Spinal cord (tissue), 10 donors: ENCODE results near the gene BHLHE23. TPM values are rescaled to one million over a fixed set of nuclear protein-coding genes. Genes with fewer than 3 reads are reported as not detected.

Experiments
- DNase-seq, 6 donors: peaks; one replicate each; pipeline versions ENCODE4 v3.0.0 to v3.0.0-alpha.2; 2013 to 2015; ENCODE audit warnings: low spot score in 6 of 6, low read depth in 4 of 6
- H3K27ac ChIP-seq: one replicate; pipeline ENCODE4 v1.5.1; 2013; ENCODE audit warnings: low read depth, low read length, control low read depth
- H3K27me3 ChIP-seq: one replicate; pipeline ENCODE4 v1.6.1; 2013; ENCODE audit warnings: low read length; ENCODE audit not compliant: control insufficient read depth, insufficient read depth
- H3K36me3 ChIP-seq: one replicate; pipeline ENCODE4 v1.6.1; 2013; ENCODE audit warnings: low read length; ENCODE audit not compliant: control insufficient read depth, insufficient read depth
- H3K4me1 ChIP-seq: one replicate; pipeline ENCODE4 v1.6.1; 2013; ENCODE audit warnings: low read length; ENCODE audit not compliant: control insufficient read depth, insufficient read depth
- H3K4me3 ChIP-seq: one replicate; pipeline ENCODE4 v1.5.1; 2013; ENCODE audit warnings: low read depth, low read length, control low read depth
- H3K9me3 ChIP-seq: one replicate; pipeline ENCODE4 v1.6.1; 2013; ENCODE audit warnings: low read length; ENCODE audit not compliant: control insufficient read depth, insufficient read depth
- WGBS: methylation state at CpG from one replicate; pipeline ENCODE4 v1.1.5; 2013; ENCODE audit warnings: missing lambda C conversion rate; ENCODE audit not compliant: insufficient coverage; 5-methylcytosine and 5-hydroxymethylcytosine counted together
- polyA plus RNA-seq, 2 donors: library from polyadenylated mRNA; unstranded; fragments of 120-200 nt; gene quantifications; one replicate each; pipeline ENCODE4 v1.2.1, GENCODE V29; 2013; ENCODE audit not compliant: insufficient read length in 2 of 2
- total RNA-seq, 2 donors: library from RNA; depleted of rRNA in 1 of 2; stranded (reverse); fragments of 120-200 nt in 1 of 2; fragments of >200 nt in 1 of 2; gene quantifications; one replicate each; pipeline versions ENCODE4 v1.2.3 to v1.2.4, GENCODE V29; 2013 to 2014
- donor health status: healthy.

The BHLHE23 gene
- total and polyA plus RNA-seq, 4 donors, result not detected

GRCh38 chr20:62959101-62959971 is 47.4 kb downstream of the BHLHE23 start:
- no peak for DNase-seq

GRCh38 chr20:62958388-62959100 is 48.2 kb downstream of the BHLHE23 start:
- no peak overlapping the region for H3K27ac ChIP-seq
- WGBS, result 61% methylated on average over 6 of the region's 10 CpGs
- peaks cover 23% of the 10 kb centered on the region for H3K4me1 ChIP-seq
- H3K9me3 ChIP-seq, result no peaks in the 10 kb centered on the region
- H3K27me3 ChIP-seq, result no peaks in the 10 kb centered on the region
- H3K4me3 ChIP-seq, result no peak overlapping the region
- peaks cover 8% of the 10 kb centered on the region for H3K36me3 ChIP-seq
- no peak for DNase-seq

More at GRCh38 chr20:62959101-62959971, 47.4 kb downstream of the BHLHE23 start:
- Histone ChIP-seq H3K36me3 (peaks cover 8% of the 10 kb centered on the region), H3K4me1 (peaks cover 15% of the 10 kb centered on the region), H3K27ac (no peak overlapping the region), H3K4me3 (no peak overlapping the region), H3K9me3 (no peaks in the 10 kb centered on the region), H3K27me3 (no peaks in the 10 kb centered on the region)
- WGBS, result 63% methylated on average over 43 of the region's 43 CpGs

- DNase-seq, result no peak
- no peaks in the 10 kb centered on the region for H3K9me3 ChIP-seq
- peaks cover 34% of the 10 kb centered on the region for H3K4me1 ChIP-seq
- H3K4me3 ChIP-seq, result no peak overlapping the region
- H3K27ac ChIP-seq, result no peak overlapping the region
- H3K36me3 ChIP-seq, result peaks cover 11% of the 10 kb centered on the region
- no peaks in the 10 kb centered on the region for H3K27me3 ChIP-seq
- 94% methylated on average over 35 of the region's 36 CpGs for WGBS
Measured at GRCh38 chr20:62957136-62958117, 49.3 kb downstream of the BHLHE23 start.

DNA sequence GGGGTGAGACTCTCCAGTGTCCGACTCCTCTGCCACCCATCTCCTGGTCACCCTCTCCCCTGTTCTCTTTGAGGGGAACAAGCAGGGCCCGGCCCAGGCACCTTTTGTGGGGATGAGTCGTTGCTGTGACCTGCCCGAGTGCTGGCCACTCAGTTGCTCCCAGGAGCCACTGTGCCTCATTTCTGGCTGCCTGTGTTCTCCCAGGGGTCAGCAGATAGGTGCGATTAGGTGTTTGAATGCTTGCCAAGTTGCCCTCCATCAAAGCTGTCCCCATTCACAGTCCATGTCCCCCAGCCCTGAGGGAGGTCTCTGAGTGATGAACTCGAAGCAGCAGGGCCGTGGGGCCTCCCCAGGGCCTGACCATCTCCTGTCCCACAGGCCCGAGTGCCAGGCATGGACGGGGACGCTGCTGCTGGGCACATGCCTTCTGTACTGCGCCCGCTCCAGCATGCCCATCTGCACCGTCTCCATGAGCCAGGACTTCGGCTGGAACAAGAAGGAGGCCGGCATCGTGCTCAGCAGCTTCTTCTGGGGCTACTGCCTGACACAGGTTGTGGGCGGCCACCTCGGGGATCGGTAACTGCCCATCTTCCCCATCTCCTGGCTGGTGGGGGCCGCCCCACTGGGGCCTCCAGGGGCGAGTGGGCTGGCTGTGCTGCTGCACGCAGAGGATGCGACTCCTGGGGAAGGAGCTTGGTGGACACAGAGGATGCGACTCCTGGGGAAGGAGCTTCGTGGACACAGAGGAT is 50.2 kb downstream of the BHLHE23 start:
- Histone ChIP-seq H3K4me1 (peaks cover 32% of the 10 kb centered on the region), H3K27me3 (no peaks in the 10 kb centered on the region), H3K27ac (no peak overlapping the region), H3K4me3 (no peak overlapping the region), H3K9me3 (no peaks in the 10 kb centered on the region), H3K36me3 (peaks cover 16% of the 10 kb centered on the region)
- WGBS, result 91% methylated on average over 23 of the region's 25 CpGs
- no peak for DNase-seq

Other genes starting within 250 kb of the BHLHE23 start
- gene MRGBP, start 210.5 kb downstream of the BHLHE23 start, total RNA-seq, result 10 to 100 TPM in 1 of 2 donors, 1 to 10 TPM in 1; 7.5 to 15.8 TPM
- gene MRGBP, start 210.5 kb downstream of the BHLHE23 start, polyA plus RNA-seq, result 10 to 100 TPM; 12.0 to 13.9 TPM
- 10 to 100 TPM; 14.6 to 43.3 TPM for gene OGFR, start 202.1 kb downstream of the BHLHE23 start, total RNA-seq
- 10 to 100 TPM; 41.3 to 46.6 TPM for gene OGFR, start 202.1 kb downstream of the BHLHE23 start, polyA plus RNA-seq
- 100 to 1,000 TPM in 1 of 2 donors, 10 to 100 TPM in 1; 33.5 to 151 TPM for gene COL9A3, start 189.9 kb downstream of the BHLHE23 start, total RNA-seq
- gene COL9A3, start 189.9 kb downstream of the BHLHE23 start, polyA plus RNA-seq, result 10 to 100 TPM; 38.6 to 76.1 TPM
- 10 to 100 TPM; 12.3 to 16.3 TPM for gene TCFL5, start 145.1 kb downstream of the BHLHE23 start, total RNA-seq
- gene TCFL5, start 145.1 kb downstream of the BHLHE23 start, polyA plus RNA-seq, result 10 to 100 TPM; 13.5 to 15.1 TPM
- 10 to 100 TPM; 35.4 to 54.7 TPM for gene DIDO1, start 80.5 kb downstream of the BHLHE23 start, total RNA-seq
- gene DIDO1, start 80.5 kb downstream of the BHLHE23 start, polyA plus RNA-seq, result 10 to 100 TPM; 45.2 to 46.3 TPM
- gene GID8, start 68.8 kb downstream of the BHLHE23 start, total RNA-seq, result 10 to 100 TPM; 32.7 to 34.5 TPM
- gene GID8, start 68.8 kb downstream of the BHLHE23 start, polyA plus RNA-seq, result 10 to 100 TPM; 43.7 to 46.0 TPM
- 1 to 10 TPM in 1 of 2 donors, under 1 TPM in 1; 0.69 to 1.7 TPM for gene SLC17A9, start 54.3 kb downstream of the BHLHE23 start, total RNA-seq
- 1 to 10 TPM in 1 of 2 donors, under 1 TPM in 1; 0.86 to 2.4 TPM for gene SLC17A9, start 54.3 kb downstream of the BHLHE23 start, polyA plus RNA-seq
- gene YTHDF1, start 209.2 kb upstream of the BHLHE23 start, total RNA-seq, result 10 to 100 TPM; 20.9 to 24.5 TPM
- 10 to 100 TPM; 44.0 to 45.9 TPM for gene YTHDF1, start 209.2 kb upstream of the BHLHE23 start, polyA plus RNA-seq
- 1 to 10 TPM; 1.4 to 1.6 TPM for gene BIRC7, start 228.9 kb upstream of the BHLHE23 start, total RNA-seq
- under 1 TPM; 0.29 to 0.69 TPM for gene BIRC7, start 228.9 kb upstream of the BHLHE23 start, polyA plus RNA-seq
- 10 to 100 TPM; 38.7 to 41.3 TPM for gene NKAIN4, start 247.5 kb upstream of the BHLHE23 start, total RNA-seq
- gene NKAIN4, start 247.5 kb upstream of the BHLHE23 start, polyA plus RNA-seq, result 100 to 1,000 TPM; 126 to 153 TPM